ENCODE measurements around the gene LMTK2.

The LMTK2 gene

GRCh38 chr7:98240961-98241673, 134.5 kb downstream of the LMTK2 start:
- DNase-seq, result no peak

DNA sequence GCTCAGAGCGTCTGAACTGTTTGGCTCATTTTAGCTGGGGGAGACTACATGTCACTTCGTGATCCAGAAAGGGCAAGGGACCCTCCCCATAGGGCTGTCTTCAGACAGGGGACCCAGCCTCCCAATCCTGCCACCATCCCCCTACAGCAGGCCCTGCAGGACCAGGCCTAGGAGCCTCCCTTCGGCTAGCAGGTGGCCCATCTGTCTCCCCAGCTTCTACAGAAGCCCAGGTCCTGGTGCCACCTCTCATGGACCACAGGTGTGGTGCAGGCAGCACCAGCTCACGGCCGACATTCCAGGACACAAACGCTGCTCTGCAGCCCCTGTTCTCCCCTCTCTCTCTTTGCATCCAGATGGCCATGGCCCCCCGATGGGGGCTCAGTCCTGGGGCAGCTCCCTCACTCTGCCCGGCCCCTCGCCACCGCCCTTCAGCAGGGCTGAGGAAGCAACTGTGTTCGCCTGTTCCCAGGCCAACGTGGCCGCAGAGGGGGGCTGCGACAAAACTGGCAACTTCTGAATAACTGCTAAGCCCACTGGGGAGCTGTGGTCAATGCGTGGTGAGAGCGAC, 135.1 kb downstream of the LMTK2 start:
- DNase-seq, result no peak

DNA sequence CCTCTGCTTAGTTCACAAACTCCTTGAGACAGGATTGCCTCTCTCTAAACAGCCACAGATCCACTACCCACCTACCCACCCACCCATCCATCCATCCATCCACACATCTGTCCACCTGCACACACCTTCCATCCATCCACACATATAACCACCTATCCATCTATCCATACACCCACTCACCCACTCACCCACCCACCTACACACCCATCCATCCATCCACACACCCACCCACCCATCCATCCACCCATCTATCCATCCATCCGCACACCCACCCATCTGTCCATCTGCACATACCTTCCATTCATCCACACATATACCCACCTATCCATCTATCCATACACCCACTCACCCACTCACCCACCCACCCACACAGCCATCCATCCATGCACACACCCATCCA, 135.7 kb downstream of the LMTK2 start:
- DNase-seq, result no peak

- DNase-seq, result no peak
These were observed 136.3 kb downstream of the LMTK2 start for GRCh38 chr7:98242934-98243333.

DNA sequence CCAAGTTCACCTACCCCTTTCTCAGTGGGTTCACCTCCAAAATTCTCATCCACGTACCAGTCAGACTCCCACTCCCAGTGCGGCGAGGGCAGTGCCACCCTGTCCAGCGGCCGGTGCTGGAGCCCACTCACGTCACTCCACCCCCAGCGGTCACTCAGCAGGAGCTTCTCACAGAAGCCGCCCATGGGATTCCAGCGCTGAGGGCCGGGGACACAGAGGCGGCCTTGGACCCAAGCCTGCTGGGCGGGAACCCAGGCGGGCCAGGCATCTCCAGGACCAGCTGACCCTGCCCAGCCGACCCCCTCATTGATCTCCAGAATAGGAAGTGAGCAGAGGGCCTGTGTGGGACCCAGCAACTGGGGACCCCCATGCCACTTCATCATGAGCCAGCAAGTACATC, 138.2 kb downstream of the LMTK2 start:
- no peak for DNase-seq

DNA sequence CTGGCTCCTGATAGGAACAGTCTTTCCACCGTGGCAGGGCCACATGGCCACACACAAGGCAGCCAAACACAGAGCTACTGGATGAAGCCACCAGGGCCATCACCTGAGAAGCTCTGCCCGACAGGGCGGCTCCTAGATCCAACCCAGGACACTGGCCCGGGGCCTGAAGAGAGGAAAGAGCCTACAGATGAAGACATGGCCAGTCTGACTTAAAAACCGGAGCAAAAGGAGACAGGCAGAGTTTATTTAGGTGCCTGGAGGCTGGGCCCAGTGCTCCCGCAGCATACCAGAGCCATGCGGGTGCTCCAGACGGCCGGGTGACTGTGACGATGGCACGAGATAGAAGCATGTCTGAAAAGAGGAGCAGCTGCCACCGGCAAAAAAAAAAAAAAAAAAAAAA, 141.5 kb downstream of the LMTK2 start:
- no peak for DNase-seq

DNA sequence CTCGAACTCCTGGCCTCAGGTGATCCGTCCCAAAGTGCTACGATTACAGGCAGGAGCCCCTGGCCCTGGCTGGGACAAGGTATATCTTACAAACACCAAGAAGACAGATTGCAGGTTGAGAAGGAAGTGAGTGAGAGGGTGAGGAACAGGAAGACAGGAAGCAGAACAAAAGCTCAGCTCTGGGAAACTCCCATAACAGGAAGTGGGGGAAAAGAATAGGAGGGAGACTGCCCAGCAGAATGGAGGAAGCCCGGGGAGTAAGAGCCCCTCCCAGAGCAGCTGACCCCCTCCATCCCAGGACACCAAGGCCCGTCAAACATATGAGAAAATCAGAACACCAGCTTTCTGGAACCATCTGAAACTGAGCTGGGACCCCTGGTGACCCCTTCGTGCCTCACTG, 142.4 kb downstream of the LMTK2 start:
- DNase-seq, result no peak

- DNase-seq, result peak; percentile 24
These were observed 144.1 kb downstream of the LMTK2 start for GRCh38 chr7:98250789-98251188.

GRCh38 chr7:98251231-98251600, 144.6 kb downstream of the LMTK2 start:
- peak; percentile 34 for DNase-seq

DNA sequence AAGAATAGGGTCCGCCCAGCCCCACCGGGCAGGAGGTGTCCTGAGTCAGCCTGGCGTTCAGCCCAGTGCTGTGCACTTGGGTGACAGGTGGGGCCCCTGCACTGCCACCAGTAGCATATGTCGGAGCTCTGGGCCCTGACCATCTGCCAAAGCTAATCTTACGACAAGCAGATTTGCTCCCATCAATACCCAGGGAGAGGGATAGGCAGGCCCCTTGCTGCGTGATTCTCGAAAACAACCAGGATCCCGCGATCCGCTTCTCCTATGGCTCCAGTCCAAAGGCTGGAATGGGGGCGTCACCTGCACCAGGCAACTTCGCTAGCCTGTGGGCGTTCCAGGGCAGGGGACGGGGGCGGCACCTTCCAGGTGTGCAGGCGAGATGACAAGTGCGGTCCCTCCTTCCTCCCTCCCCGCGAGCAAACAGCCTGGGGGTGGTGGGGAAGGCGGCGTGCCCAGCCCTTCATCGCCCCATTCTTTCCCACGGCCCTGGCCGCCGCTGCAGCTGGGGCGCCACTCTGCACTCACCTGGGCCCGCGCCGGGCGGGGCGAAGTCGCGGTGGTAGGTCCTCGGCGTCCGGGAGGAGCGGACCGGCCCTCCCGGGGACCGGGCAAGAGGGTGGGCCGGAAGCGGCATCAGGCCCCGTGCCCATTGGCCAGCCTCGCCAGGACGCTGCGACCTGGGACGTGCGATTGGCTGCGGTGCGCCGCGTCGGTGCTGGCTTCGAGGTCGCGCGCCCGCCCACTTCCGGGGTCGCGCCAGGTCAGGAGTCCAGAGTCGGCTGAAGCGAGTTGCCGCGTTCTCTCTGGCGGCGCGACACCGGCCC, 145.2 kb downstream of the LMTK2 start, which contains the start of gene TECPR1:
Gene TECPR1 (minus strand): TSS at position 632 of the 824 bp plus-strand sequence. CDS start 6,086 bp downstream, outside the sequence.
- peak; percentile 84 for DNase-seq

DNA sequence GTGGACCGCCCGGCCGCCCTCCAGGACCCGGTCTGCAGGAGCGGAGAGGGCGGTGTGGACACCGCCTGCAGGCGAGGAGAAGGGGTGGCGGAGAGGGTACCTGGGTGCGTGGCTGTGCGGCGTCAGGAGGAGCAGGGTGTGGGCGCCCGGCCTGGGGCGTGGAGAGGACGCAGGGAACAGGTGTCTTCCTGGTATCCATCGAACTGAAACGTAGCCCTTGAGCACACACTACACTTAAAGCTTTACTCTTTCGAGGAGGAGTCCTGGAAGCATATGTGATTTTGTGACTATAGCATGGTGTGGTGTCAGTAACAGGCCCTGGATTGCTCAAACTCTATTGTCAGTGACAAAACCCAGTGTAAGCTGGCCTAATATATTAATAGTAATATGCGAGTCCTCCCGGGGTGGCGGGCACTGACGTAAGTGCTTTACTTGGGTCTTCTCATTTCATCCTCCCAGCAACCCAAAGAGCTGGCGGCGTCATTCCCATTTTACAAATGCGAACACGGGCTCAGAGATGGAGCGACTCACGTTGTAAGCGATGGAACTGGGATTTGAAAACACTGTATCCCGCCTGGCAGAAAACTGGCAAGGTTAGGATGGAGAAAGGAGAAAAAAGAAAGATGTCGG, 145.9 kb downstream of the LMTK2 start:
- no peak for DNase-seq

DNA sequence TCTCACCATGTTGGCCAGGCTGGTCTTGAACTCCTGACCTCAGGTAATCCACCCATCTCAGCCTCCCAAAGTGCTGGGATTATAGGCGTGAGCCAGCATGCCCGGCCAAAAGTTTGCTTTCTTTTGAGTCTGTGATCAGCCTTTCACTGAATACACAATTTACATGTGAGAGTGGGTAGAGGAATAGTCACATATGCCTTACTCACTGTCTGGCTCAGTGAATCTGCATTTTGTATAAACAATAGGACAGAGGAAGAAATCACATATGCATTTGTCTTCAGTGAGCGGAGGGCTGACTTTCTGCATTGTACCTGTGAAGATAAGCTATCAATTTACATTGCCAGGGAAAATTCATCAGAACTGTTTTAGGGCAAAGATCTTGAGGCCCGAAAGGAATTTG, 147.9 kb downstream of the LMTK2 start:
- DNase-seq, result no peak

DNA sequence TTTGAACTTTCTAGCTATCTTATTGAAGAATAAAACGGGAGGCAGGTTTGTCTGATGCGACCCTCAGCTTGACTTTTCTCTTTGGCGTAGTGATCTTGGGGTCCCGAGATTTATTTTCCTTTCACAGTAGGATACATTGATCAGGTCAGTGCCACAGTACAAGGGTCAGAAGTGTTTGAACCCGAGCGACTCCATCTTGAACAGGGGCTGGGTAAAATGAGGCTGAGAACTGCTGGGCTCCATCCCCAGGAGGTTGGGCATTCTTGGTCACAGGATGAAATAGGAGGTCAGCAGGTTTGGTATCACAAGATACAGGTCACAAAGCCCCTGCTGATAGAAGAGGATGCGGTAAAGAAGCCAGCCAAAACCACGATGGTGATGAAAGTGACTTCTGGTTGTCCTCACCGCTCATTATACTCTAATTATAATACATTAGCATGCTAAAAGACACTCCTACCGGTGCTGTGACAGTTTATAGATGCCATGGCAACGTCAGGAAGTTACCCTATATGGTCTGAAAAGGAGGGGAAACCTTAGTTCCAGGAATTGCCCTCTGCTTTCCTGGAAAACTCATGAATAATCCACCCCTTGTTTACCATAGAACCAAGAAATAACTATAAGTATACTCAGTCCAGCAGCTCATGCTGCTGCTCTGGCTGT, 148.4 kb downstream of the LMTK2 start:
- no peak for DNase-seq

GRCh38 chr7:98256431-98256830, 149.8 kb downstream of the LMTK2 start:
- no peak for DNase-seq

DNA sequence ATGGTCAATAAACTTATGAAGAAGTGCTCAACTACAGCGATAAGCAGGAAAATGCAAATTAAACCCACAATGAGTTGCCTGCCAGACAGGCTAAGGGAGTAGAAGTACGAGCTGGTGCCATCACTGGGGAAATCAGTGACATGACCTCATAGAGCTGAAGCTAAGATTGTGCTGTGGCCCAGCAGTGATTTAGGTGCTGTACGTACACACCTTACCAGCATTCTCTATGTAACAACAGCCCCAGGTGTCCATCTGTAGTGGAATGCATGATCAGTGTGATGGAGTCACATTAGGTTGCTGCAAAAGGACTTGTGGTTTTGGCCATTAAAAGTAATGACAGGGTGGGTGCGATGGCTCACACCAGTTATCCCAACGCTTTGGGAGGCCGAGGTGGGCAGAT, 151.0 kb downstream of the LMTK2 start:
- no peak for DNase-seq

Measured in activated effector memory CD4-positive, alpha-beta T cell treated with Interleukin-2 at 50 U/mL for 16 hours (primary cell).